Measurements from ENCODE around the gene U2AF1L4. TPM values are rescaled to one million over a fixed set of nuclear protein-coding genes. Genes with fewer than 3 reads are reported as not detected.

Gene U2AF1L4
- polyA plus RNA-seq, 1 donor from 2014 or later = 57.0 TPM

DNA sequence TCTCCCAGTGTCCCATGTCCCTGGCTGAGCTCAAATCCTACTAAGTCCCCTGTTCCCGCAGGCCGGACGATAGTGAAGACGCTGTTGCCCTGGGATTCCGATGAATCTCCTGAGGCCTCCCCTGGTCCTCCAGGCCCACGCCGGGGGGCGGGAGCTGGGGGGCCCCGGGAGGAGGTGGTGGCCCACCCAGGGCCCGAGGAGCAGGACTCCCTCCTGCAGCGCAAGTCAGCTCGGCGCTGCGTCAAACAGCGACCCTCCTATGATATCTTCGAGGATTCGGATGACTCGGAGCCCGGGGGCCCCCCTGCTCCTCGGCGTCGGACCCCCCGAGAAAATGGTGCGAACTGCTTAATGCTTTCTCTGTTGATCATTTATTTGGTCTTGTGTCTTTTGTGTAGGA lies 21.5 kb downstream of the U2AF1L4 start:
- no peaks in the 10 kb centered on the region for H3F3A ChIP-seq (ENCODE audit: insufficient read depth, low read length, poor library complexity, severe bottlenecking)
- no peak overlapping the region for H2AFZ ChIP-seq (ENCODE audit: low read depth, low read length)
- TF ChIP-seq MXI1 (conservative IDR thresholded peaks at IDR 0.05; ENCODE audit: poor library complexity, severe bottlenecking) (no peak), TAF1 (IDR thresholded peaks at IDR 0.05; ENCODE audit: low read depth) (no peak), POLR2AphosphoS5 (IDR thresholded peaks at IDR 0.05) (no peak), EP300 (conservative IDR thresholded peaks at IDR 0.05; ENCODE audit: poor library complexity, severe bottlenecking) (no peak), SMC3 (conservative IDR thresholded peaks at IDR 0.05; ENCODE audit: poor library complexity) (no peak), RAD21 (conservative IDR thresholded peaks at IDR 0.05) (no peak), EZH2 (IDR thresholded peaks at IDR 0.05; ENCODE audit: borderline replicate concordance, insufficient read depth, low read length, poor library complexity, severe bottlenecking) (no peak)
- TF ChIP-seq, protein P1, sequence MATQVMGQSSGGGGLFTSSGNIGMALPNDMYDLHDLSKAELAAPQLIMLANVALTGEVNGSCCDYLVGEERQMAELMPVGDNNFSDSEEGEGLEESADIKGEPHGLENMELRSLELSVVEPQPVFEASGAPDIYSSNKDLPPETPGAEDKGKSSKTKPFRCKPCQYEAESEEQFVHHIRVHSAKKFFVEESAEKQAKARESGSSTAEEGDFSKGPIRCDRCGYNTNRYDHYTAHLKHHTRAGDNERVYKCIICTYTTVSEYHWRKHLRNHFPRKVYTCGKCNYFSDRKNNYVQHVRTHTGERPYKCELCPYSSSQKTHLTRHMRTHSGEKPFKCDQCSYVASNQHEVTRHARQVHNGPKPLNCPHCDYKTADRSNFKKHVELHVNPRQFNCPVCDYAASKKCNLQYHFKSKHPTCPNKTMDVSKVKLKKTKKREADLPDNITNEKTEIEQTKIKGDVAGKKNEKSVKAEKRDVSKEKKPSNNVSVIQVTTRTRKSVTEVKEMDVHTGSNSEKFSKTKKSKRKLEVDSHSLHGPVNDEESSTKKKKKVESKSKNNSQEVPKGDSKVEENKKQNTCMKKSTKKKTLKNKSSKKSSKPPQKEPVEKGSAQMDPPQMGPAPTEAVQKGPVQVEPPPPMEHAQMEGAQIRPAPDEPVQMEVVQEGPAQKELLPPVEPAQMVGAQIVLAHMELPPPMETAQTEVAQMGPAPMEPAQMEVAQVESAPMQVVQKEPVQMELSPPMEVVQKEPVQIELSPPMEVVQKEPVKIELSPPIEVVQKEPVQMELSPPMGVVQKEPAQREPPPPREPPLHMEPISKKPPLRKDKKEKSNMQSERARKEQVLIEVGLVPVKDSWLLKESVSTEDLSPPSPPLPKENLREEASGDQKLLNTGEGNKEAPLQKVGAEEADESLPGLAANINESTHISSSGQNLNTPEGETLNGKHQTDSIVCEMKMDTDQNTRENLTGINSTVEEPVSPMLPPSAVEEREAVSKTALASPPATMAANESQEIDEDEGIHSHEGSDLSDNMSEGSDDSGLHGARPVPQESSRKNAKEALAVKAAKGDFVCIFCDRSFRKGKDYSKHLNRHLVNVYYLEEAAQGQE (IDR thresholded peaks at IDR 0.05; ENCODE audit: borderline replicate concordance) = no peak
- TF ChIP-seq, protein P2, sequence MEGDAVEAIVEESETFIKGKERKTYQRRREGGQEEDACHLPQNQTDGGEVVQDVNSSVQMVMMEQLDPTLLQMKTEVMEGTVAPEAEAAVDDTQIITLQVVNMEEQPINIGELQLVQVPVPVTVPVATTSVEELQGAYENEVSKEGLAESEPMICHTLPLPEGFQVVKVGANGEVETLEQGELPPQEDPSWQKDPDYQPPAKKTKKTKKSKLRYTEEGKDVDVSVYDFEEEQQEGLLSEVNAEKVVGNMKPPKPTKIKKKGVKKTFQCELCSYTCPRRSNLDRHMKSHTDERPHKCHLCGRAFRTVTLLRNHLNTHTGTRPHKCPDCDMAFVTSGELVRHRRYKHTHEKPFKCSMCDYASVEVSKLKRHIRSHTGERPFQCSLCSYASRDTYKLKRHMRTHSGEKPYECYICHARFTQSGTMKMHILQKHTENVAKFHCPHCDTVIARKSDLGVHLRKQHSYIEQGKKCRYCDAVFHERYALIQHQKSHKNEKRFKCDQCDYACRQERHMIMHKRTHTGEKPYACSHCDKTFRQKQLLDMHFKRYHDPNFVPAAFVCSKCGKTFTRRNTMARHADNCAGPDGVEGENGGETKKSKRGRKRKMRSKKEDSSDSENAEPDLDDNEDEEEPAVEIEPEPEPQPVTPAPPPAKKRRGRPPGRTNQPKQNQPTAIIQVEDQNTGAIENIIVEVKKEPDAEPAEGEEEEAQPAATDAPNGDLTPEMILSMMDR (IDR thresholded peaks at IDR 0.05; ENCODE audit: poor library complexity, severe bottlenecking) = no peak
- H3K4me3 ChIP-seq (ENCODE audit: low read length) = no peak overlapping the region
- H3K79me2 ChIP-seq (replicated peaks; ENCODE audit: insufficient read depth, low read length) = peaks cover 16% of the 10 kb centered on the region
- no peak overlapping the region for H3K9ac ChIP-seq (ENCODE audit: low read length)
- H3K27me3 ChIP-seq (ENCODE audit: insufficient read depth, low read depth, low read length) = no peaks in the 10 kb centered on the region
- H3K9me3 ChIP-seq (ENCODE audit: low read length) = no peaks in the 10 kb centered on the region
- H3K36me3 ChIP-seq (ENCODE audit: insufficient read depth, low read length) = no peaks in the 10 kb centered on the region
- H3K27ac ChIP-seq (ENCODE audit: low read length) = no peak overlapping the region
- no peaks in the 10 kb centered on the region for H3K9me2 ChIP-seq (ENCODE audit: insufficient read depth, low read length)
- H3K4me2 ChIP-seq (ENCODE audit: low read length) = no peak overlapping the region
- H4K20me1 ChIP-seq (ENCODE audit: insufficient read depth) = no peaks in the 10 kb centered on the region

DNA sequence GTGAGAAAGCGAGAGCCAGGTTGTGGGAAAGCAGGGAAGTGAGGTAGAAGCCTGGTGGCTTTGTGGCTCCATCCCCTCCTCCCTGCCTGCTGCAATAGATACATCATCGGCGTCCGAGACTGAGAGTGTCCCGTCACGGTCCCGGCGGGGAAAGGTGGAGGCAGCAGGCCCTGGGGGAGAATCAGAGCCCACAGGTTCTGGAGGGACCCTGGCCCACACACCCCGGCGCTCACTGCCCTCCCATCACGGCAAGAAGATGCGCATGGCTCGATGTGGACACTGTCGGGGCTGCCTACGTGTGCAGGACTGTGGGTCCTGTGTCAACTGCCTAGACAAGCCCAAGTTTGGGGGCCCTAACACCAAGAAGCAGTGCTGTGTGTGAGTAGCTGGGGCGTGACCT lies 22.3 kb downstream of the U2AF1L4 start:
- Histone ChIP-seq H3K9me3 (ENCODE audit: low read length) (no peaks in the 10 kb centered on the region), H3K27me3 (ENCODE audit: insufficient read depth, low read depth, low read length) (no peaks in the 10 kb centered on the region), H3K4me3 (ENCODE audit: low read length) (no peak overlapping the region), H4K20me1 (ENCODE audit: insufficient read depth) (no peaks in the 10 kb centered on the region), H3K4me2 (ENCODE audit: low read length) (no peak overlapping the region), H3F3A (ENCODE audit: insufficient read depth, low read length, poor library complexity, severe bottlenecking) (no peaks in the 10 kb centered on the region), H3K9me2 (ENCODE audit: insufficient read depth, low read length) (no peaks in the 10 kb centered on the region), H3K27ac (ENCODE audit: low read length) (no peak overlapping the region), H2AFZ (ENCODE audit: low read depth, low read length) (no peak overlapping the region), H3K9ac (ENCODE audit: low read length) (no peak overlapping the region), H3K79me2 (replicated peaks; ENCODE audit: insufficient read depth, low read length) (peaks cover 22% of the 10 kb centered on the region), H3K36me3 (ENCODE audit: insufficient read depth, low read length) (no peaks in the 10 kb centered on the region)
- TF ChIP-seq, protein P1 (IDR thresholded peaks at IDR 0.05; ENCODE audit: borderline replicate concordance) = no peak
- TF ChIP-seq EP300 (conservative IDR thresholded peaks at IDR 0.05; ENCODE audit: poor library complexity, severe bottlenecking) = no peak
